Activated gamma-delta T cell treated with anti-CD3 and anti-CD28 coated beads, Interleukin-2, amount 50 U/mL, for 16 hours (primary cell): ENCODE data around the gene BMP7.
"Not testable (repeated sequence)": the region's sequence is repeated elsewhere in the genome, so short reads cannot be mapped to it uniquely, and the experiment has no call there.

ENCODE experiments used
- DNase-seq: peaks from one replicate; pipeline ENCODE4 v3.0.0-alpha.2; 2020; ENCODE audit warnings: low read depth

The BMP7 gene

GRCh38 chr20:57249772-57250171 lies 16.7 kb downstream of the BMP7 start:
- DNase-seq: no peak

- no peak for DNase-seq
Observed at GRCh38 chr20:57249073-57249472, 17.4 kb downstream of the BMP7 start.

- no peak for DNase-seq
Observed at GRCh38 chr20:57248132-57248797, 18.2 kb downstream of the BMP7 start.

GRCh38 chr20:57247292-57247965 lies 19.0 kb downstream of the BMP7 start:
- no peak for DNase-seq

- DNase-seq: no peak
Observed at GRCh38 chr20:57245997-57246396, 20.4 kb downstream of the BMP7 start.

DNA sequence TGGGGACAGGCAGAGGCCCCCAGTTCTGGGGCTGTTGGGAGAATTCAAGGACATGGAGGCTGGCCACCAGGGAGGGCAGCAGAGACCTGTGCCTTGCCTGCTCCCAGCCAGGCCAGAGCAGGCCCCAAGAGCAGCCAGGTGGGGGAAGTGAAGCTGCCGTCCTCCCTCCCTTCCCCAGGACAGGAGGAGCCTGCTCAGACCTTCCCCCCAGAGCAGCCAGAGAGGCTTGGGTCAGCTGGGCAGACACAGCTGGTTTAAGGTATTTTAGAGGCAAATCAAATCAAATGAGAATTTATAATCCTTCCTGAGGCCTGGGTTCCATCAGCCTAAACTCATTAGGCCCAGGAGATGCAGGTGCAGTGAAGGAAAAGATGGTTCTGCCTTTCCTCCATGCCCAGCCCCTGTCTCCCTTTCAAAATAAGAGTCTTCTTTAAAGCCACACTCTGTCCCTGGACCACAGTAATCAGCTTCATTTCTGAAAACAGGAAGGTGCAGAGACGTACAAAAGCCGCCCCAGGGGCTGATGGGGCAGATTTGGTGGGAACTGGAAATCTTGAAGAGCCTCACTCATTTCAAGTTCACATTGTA lies 21.7 kb downstream of the BMP7 start:
- DNase-seq: no peak

- no peak for DNase-seq
Observed at GRCh38 chr20:57244221-57244585, 22.2 kb downstream of the BMP7 start.

GRCh38 chr20:57243480-57244220 lies 22.8 kb downstream of the BMP7 start:
- no peak for DNase-seq

DNA sequence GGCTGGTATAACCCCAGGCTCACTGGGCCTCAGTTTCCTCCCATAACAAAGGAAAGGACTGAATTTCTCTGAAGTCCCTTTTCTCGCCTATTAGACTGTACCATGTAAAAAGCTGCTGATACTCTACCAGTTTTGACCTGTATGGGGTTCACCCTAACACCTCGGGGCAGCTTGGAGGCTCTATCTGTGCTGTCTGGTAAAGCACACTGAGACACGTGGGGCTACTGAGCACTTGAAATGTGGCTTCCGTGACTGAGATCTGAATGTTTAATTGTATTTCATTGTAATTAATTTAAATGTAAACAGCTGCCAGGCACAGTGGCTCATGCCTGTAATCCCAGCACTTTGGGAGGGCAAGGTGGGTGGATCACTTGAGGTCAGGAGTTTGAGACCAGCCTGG lies 24.0 kb downstream of the BMP7 start:
- no peak for DNase-seq

- no peak for DNase-seq
Observed at GRCh38 chr20:57241363-57241991, 25.0 kb downstream of the BMP7 start.

GRCh38 chr20:57240581-57241362 lies 25.7 kb downstream of the BMP7 start:
- no peak for DNase-seq

DNA sequence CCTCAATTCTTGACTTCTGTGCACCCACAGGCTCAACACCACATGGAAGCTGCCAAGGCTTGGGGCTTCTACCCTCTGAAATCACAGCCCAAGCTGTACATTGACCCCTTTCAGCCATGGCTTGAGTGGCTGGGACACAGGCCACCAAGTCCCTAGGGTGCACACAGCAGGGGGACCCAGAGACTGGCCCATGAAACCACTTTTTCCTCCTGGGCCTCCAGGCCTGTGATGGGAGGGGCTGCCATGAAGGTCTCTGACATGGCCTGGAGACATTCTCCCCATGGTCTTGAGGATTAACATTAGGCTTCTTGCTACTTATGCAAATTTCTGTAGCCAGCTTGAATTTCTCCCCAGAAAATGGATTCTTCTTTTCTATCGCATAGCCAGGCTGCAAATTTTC lies 26.7 kb downstream of the BMP7 start:
- not testable (repeated sequence) for DNase-seq

DNA sequence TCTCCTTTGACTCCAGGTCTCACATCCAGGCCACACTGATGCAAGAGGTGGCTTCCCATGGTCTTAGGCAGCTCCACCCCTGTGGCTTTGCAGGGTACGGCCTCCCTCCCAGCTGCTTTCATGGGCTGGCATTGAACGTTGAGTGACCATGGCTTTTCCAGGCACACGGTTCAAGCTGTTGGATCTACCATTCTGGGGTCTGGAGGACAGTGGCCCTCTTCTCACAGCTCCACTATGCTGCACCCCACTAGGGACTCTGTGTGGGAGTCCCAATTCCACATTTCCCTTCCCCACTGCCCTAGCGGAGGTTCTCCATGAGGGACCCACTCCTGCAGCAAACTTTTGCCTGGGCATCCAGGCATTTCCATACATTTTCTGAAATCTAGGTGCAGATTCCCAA lies 27.1 kb downstream of the BMP7 start:
- DNase-seq: not testable (repeated sequence)

- no peak for DNase-seq
Observed at GRCh38 chr20:57238089-57238488, 28.4 kb downstream of the BMP7 start.

DNA sequence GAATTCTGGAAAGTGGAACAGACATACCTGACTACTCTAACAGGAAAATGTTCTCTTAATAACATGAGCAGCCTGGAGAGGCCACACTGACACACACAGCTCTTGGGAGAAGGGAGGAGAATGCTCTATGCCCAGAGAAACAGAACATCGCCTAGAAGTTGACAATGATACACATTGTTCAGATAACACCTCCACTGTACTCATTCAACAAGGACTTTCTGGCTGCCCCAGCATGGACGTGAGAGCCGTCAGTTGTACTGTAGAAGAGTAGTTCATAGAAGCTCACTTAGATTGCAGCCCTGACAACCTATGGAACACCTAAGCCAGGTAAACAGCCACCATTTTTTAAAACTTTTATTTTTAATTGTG lies 28.9 kb downstream of the BMP7 start:
- no peak for DNase-seq

GRCh38 chr20:57236813-57237584 lies 29.4 kb downstream of the BMP7 start:
- no peak for DNase-seq

GRCh38 chr20:57234556-57235251 lies 31.7 kb downstream of the BMP7 start:
- DNase-seq: no peak

DNA sequence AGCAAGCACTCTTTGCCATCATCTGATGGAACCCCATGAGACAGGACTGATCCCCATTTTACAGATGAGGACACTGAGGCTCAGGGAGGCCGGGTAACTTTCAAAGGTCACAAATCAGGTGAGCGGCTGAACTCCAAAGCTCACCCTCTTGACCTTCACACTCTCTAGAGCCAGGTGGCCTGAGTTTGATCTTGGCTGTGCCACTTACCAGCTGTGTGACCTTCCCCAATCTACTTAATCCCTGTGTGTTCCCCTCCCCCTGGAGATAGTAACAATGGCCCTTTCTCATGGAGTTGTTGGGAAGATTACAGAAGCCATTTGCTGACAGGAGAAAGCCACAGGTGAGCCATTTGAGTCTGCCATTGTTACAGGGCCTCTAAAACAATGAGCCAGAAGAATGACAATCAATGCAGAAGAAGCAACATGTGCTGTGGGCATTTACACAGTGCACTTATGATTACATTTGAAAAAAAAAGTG lies 34.5 kb downstream of the BMP7 start:
- no peak for DNase-seq

GRCh38 chr20:57231161-57231560 lies 35.3 kb downstream of the BMP7 start:
- no peak for DNase-seq

DNA sequence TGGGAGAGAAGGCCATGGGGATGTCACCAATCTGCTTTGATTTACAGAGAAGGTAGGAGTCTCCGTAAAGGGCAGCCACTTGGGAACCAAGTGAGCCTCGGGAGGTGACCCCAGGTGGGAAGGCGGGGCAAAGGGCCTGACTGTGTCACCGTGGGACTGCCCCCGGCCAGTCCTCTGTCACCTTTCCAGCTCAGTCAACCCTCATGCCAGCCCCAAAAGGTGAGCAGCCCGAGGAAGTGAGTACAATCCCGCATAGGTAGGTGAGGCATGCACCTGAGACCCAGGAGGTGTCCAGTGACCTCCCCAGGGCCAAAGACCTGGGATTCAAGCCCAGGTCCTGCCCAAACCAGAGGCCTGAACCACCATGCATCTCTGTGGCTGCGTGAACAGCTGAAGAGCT lies 36.2 kb downstream of the BMP7 start:
- DNase-seq: no peak
